GM12892 (cell line): ENCODE data around the gene ATRNL1.
A peak's percentile ranks its signal among the peaks of the same experiment; 100 is the strongest.

ENCODE experiments used
- DNase-seq: peaks from one replicate; pipeline ENCODE4 v3.0.0; 2011; ENCODE audit not compliant: insufficient read length
- FAIRE-seq: peaks from 2 replicates; lab custom pipeline; 2011; peaks lifted over from hg19 to GRCh38; lab: Jason Lieb, UNC
- POLR2A ChIP-seq: IDR thresholded peaks from 2 replicates; pipeline ENCODE4 v1.6.1; 2011; ENCODE audit warnings: low read depth, low read length, control low read depth
- POLR2AphosphoS5 ChIP-seq: IDR thresholded peaks from 2 replicates; pipeline ENCODE4 v1.6.1; 2011; ENCODE audit warnings: low read depth, low read length, control low read depth
- TAF1 ChIP-seq: IDR thresholded peaks from 2 replicates; pipeline ENCODE4 v1.6.1; 2011; ENCODE audit warnings: low read depth, mild to moderate bottlenecking, control low read depth, low read length, borderline replicate concordance

Gene ATRNL1

DNA sequence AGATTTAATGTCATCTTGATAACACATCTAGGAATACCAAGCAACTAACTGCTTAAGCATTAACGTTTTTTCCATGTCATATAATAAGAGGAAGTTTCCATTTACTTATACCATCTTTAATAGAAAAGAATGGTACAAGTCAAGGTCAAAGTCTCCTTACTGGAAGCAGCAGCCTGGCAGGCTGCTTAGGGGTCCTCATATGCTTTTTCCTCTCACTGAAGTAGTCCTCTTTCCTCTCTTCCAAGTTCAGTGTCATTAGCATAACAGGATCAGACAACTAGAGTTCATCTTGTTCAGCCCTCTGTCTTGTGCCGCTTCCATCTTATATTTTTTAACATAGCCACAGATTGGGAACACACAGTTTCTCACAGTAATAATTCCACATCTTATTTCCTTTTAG lies 774.1 kb downstream of the ATRNL1 start:
- FAIRE-seq (no peak), DNase-seq (no peak)
- no peak for TF ChIP-seq POLR2AphosphoS5

DNA sequence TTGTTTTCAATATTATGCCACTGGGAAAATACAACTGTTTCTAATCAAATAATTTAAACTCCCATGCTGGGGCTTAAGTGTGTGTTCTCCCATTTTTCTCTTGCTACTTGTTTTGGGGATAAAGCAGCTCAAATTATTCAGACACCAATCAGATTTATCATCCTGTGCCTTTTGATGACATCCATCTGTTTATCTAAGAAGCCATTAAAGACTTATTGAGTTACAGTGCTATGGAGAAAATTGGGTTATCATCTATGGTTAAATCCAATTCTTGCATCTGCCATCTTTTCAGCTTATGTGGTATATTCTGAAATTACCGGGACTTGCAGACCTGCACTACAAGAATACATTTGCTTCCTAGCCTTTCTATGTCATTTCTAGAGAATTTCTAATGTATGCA lies 778.7 kb downstream of the ATRNL1 start:
- no peak for DNase-seq
- FAIRE-seq: no peak
- no peak for TF ChIP-seq TAF1
- TF ChIP-seq POLR2A: no peak
- no peak for TF ChIP-seq POLR2AphosphoS5

DNA sequence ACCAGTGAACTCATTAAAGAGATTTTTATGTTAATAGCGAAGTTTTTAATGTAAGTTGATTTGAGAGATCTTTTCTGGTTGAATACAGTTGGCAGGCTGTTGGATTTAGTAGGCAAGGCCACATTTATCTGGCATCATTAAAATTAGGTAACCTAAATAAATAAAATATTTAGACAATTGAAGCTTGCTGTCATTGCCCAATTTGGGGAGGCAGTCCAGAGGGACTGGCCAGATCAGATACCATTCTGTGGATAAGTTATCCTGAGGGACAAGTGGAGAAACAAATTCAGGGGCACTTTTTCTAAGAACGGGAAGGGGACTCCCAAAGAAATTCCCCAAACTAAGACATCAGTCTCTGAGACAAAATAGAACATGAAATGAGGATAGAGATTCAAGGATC lies 782.0 kb downstream of the ATRNL1 start:
- FAIRE-seq (no peak), DNase-seq (no peak)
- TF ChIP-seq POLR2A (no peak), POLR2AphosphoS5 (no peak), TAF1 (no peak)

DNA sequence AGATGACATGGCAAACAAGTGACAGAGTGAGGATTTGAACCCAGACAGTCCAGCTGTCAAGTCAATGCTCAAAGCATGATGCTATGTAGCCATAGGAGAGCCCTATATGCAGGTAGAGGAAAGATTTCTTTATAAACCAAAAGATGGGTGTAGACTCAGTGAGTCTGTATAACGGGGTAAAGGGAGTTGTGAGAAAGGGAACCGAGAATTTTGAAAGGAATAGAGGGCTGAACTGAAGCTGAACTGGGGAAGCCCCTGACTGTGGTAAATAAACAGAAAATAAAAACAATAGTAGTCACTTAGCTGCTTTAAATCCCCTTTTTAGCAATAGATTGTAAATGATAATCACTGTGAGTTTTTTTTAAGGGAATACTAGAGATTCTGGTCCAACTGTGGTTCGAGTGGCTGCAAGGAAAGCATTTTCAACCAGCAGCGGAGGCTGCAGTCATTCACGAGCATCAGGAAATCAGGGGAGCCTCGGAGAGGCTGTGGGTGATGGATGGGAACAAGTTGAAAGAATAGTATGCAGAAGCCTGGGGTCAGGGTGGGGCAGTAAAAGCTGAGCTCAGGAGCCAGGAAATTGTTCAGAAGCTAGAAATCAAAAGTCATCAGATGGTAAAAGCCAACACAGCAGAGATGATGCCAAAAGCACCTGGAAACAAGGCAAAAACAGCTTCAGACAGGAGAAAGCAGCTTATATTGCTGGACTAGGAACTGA lies 786.4 kb downstream of the ATRNL1 start:
- FAIRE-seq (no peak), DNase-seq (peak; percentile 6)
- no peak for TF ChIP-seq POLR2AphosphoS5
- TF ChIP-seq POLR2A: no peak
- no peak for TF ChIP-seq TAF1

DNA sequence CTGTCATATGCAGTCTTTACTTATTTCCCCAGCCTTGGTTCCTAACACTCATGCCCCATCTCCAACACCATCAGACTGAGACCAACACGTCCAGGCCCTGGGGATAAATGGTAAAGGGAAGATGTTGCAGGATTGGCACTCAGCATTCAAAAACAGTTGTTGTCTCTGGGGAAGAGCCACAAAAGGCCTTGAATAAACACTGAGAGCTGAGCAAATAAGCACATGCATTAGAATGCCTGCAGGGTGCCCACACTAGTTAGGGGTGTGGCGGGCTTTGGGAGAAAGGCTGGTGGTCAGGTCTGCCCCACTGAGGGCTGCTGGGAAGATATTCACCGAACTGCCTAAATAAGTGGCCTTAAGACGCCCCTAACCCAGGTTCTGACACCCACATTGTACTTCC lies 788.9 kb downstream of the ATRNL1 start:
- DNase-seq (no peak), FAIRE-seq (no peak)
- TF ChIP-seq POLR2A (no peak), POLR2AphosphoS5 (no peak), TAF1 (no peak)

DNA sequence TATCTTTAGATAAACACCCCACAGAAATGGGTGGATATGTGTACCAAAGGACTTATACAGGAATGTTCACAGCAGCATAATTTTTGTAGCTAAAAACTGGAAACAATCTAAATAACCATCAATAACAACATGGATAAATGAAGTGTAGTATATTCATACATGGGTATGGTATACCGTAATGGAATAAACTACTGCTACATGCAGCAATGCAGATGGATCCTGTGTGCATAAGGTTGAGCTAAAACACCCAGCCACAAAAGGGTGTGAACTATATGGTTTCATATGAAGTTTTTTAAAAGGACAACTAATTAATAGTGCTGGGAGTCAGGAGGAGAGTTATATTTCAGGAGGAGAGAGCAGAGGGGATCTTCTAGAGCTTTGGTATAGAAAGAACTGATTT lies 790.2 kb downstream of the ATRNL1 start:
- no peak for FAIRE-seq

DNA sequence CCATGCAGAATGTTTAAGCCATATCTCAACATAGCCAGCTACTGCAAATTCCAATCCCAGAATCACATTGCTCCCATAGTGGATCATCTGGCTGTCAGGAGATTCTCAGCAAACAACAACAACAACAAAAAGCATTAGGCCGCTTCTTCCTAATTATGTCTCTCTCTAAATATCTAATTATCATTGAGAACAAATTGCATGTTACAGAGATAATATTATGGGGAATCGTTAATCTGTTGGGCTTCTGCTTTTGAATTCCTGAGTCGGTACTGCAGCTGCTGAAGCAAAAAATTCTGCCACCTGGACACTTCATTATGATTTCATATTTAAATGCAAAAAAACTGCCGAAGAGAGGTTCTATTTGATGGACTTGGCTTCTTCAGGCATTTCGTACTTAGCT lies 791.2 kb downstream of the ATRNL1 start:
- FAIRE-seq: no peak
- TF ChIP-seq POLR2A: no peak
- no peak for TF ChIP-seq TAF1
- no peak for TF ChIP-seq POLR2AphosphoS5
- no peak for DNase-seq

More for the DNA sequence above, 790.2 kb downstream of the ATRNL1 start:
- no peak for DNase-seq
- no peak for TF ChIP-seq POLR2AphosphoS5
- no peak for TF ChIP-seq POLR2A
- no peak for TF ChIP-seq TAF1

DNA sequence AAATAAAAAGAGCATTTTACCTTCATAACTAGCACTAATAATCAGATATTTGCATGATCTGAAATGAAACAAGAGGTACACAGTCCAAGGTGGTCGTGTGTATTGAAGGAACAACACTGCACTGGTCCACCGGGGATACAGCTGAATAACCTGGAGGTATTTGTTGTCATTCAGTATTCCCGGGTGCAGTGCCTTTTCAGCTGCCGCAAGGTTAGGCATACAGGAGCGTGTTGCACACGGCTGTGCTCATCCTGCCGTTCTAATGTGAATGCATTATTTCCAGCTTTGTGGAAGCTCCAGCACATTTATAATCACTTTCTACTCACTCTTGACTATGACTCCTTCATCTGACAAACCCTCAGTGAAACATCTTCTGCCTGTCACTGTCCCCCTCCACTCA lies 802.0 kb downstream of the ATRNL1 start:
- FAIRE-seq (no peak), DNase-seq (no peak)
- TF ChIP-seq POLR2A (no peak), TAF1 (no peak)

DNA sequence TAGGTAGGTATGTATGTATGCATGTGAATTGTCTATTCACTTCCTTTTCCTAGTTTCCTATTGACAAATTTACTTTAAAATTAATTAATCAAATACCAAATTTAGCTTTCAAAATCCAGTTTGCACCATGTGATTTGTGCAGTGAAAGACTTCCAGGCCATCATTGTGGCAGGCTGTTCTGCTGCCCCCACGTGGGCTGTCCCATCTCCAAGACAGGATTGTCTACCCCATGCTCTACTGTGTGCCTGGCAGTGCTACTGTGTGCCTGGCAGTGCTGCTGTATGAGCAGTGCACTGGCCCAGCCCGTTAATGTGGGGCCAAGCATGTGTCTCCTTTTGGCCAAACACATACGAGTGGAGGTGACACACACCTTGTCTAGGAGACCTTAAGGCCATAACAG lies 805.1 kb downstream of the ATRNL1 start:
- FAIRE-seq (no peak), DNase-seq (no peak)
- TF ChIP-seq POLR2A (no peak), TAF1 (no peak), POLR2AphosphoS5 (no peak)

DNA sequence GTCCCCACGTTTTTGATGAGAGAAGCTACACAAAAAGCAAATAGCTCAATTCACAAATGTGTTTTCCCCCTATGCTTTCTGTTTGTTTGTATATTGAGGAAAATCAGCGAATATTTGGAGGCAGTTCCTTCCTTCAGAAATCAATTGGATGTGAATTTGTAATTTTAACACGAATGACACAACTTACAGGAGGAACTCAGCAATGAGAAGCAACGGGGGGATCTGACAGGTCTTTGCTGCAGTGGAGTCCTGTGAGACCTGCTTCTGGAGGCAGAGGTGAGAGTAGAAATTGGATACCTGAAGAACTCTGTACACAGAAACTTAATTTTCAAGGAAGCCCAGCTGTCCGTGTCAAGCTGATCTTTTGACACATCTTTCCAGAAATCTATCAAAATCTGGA lies 809.4 kb downstream of the ATRNL1 start:
- no peak for DNase-seq
- FAIRE-seq: no peak
- TF ChIP-seq POLR2AphosphoS5 (no peak), POLR2A (no peak), TAF1 (no peak)

DNA sequence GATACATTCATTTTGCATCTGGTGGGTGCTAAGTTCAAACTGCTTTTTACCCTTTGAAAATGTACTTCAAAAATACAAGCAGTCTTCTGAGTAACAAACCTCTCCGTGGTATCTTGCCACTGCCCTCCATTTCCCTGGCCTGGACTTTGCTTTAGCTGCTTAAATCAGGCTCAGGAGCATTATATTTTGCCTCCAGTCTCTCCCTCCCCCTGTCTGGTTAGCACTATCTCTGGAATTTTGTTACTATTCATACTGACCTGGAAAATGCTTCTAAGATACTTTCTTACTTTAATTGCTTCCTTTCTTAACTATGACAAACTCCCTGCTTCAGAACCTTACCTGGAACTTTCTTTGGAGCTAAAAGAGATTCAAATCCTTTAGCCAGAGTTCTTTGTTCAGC lies 810.0 kb downstream of the ATRNL1 start:
- no peak for TF ChIP-seq POLR2A
- TF ChIP-seq POLR2AphosphoS5: no peak
- no peak for TF ChIP-seq TAF1
- no peak for FAIRE-seq

DNA sequence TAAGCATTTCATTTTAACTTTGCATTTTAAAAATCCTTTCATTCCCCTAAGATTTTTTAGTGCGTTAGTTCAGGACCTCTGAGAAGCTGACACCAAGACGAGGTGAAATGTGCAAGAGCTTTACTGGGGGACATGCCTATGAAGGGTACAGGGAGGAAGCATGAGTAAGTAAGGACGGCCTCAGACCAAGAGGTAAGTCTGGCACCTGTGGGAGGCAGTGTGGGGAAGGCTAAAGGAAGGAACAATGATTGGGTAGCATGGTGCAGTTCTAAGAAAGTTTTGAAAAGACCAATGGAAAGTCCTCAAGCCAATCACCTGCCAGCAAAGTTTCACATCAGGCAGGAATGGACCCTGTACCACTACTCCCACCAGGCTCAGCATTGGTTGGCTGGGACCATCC lies 810.7 kb downstream of the ATRNL1 start:
- DNase-seq (no peak), FAIRE-seq (no peak)
- TF ChIP-seq TAF1 (no peak), POLR2AphosphoS5 (no peak), POLR2A (no peak)

More for the DNA sequence above, 810.0 kb downstream of the ATRNL1 start:
- DNase-seq: no peak

DNA sequence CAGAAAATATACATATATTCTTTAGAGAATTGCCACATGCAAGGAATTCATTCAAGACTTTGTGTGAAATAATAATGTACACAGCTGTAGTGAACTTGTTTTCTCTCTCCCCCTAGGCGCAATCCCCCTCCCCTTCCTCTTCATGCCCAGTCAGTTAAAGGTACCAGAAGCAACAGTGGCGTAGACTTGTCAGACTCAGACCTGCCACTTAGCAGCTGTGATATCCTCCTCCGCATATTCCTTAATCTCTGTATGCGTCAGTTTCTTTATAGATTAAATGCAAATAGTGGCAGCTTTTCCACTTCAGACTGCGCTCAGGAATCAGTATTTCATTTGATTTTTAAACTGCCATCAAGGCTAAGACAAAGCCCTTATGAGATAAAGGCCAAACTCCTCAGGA lies 815.9 kb downstream of the ATRNL1 start:
- DNase-seq (no peak), FAIRE-seq (no peak)
- no peak for TF ChIP-seq TAF1
- TF ChIP-seq POLR2AphosphoS5: no peak
- TF ChIP-seq POLR2A: no peak
